Esophagus muscularis mucosa (tissue), 4 donors: ENCODE data around the gene ODF4. TPM values are rescaled to one million over a fixed set of nuclear protein-coding genes. Genes with fewer than 3 reads are reported as not detected.

ENCODE experiments used
- DNase-seq: peaks from one replicate; pipeline ENCODE4 v3.0.0-alpha.2; 2017; ENCODE audit errors: extremely low spot score
- H3K27ac ChIP-seq, 4 donors: fragments of 200-600 bp; sonication (generic); replicated peaks in 1 of 4; 1 replicate in 3 of 4; 2 replicates in 1 of 4; pipeline ENCODE4 v1.5.1; 2016 to 2019; ENCODE audit warnings: mild to moderate bottlenecking in 1 of 4
- H3K27me3 ChIP-seq, 4 donors: fragments of 200-600 bp; sonication (generic); one replicate each; pipeline versions ENCODE4 v1.5.1 to v1.6.0; 2016 to 2019
- H3K36me3 ChIP-seq, 4 donors: fragments of 200-600 bp; sonication (generic); one replicate each; pipeline ENCODE4 v1.5.1; 2016 to 2019
- H3K4me1 ChIP-seq, 4 donors: fragments of 200-600 bp; sonication (generic); one replicate each; pipeline ENCODE4 v1.5.1; 2016 to 2019
- H3K4me3 ChIP-seq, 4 donors: fragments of 200-600 bp; sonication (generic); 1 replicate in 2 of 4; 2 replicates in 2 of 4; pipeline ENCODE4 v1.5.1; 2016 to 2019; ENCODE audit warnings: mild to moderate bottlenecking in 4 of 4, moderate library complexity in 1 of 4
- H3K9me3 ChIP-seq, 4 donors: fragments of 200-600 bp; sonication (generic); 1 replicate in 3 of 4; 2 replicates in 1 of 4; pipeline ENCODE4 v1.5.1; 2016 to 2019
- CTCF ChIP-seq, 3 experiments: fragments of 200-600 bp in 2 of 3; fragments of 450-650 bp in 1 of 3; sonication (generic) in 2 of 3; IDR thresholded peaks; one replicate each; pipeline ENCODE4 v1.5.1; 2017 to 2019; ENCODE audit warnings: antibody characterized with exemption in 3 of 3, mild to moderate bottlenecking in 2 of 3, moderate library complexity in 1 of 3
- EP300 ChIP-seq: sonication (generic); formaldehyde crosslinking; IDR thresholded peaks from one replicate; pipeline ENCODE4 v1.6.1; 2017; ENCODE audit warnings: antibody characterized with exemption
- POLR2A ChIP-seq: fragments of 450-650 bp; IDR thresholded peaks from one replicate; pipeline ENCODE4 v1.6.1; 2017; ENCODE audit warnings: antibody characterized with exemption, moderate library complexity, mild to moderate bottlenecking, low read depth
- POLR2AphosphoS5 ChIP-seq, 2 donors: sonication (generic); formaldehyde crosslinking; IDR thresholded peaks; one replicate each; pipeline ENCODE4 v1.6.1; 2017; ENCODE audit warnings: antibody characterized with exemption in 2 of 2
- WGBS: methylation state at CpG from one replicate; pipeline ENCODE4 v1.1.5; 2018; 5-methylcytosine and 5-hydroxymethylcytosine counted together
- intact Hi-C: fragments of 100-400 bp; cut with DNase I; formaldehyde crosslinking; loops from one replicate; pipeline ENCODE4 v1.15.1; 2023
- total RNA-seq, 4 donors: library from RNA; depleted of rRNA; stranded (reverse); fragments of >200 nt; gene quantifications; one replicate each; pipeline versions ENCODE4 v1.1.0 to v1.2.1, GENCODE V29; 2016

The ODF4 gene
- total RNA-seq, 4 donors from 2014 or later = not detected

GRCh38 chr17:8382052-8382879 is 42.6 kb downstream of the ODF4 start:
- Histone ChIP-seq H3K4me3 (peak overlapping the region; percentile 72 to 84 (median 76)), H3K9me3 (no peaks in the 10 kb centered on the region), H3K27ac (peak overlapping the region; percentile 88 to 96 (median 90)), H3K4me1 (peaks cover 34 to 51% (median 45%) of the 10 kb centered on the region in 4 donors), H3K36me3 (peaks cover 40 to 49% (median 45%) of the 10 kb centered on the region in 4 donors), H3K27me3 (no peaks in the 10 kb centered on the region)
- TF ChIP-seq CTCF (IDR thresholded peaks at IDR 0.05) (no peak), POLR2A (no peak), EP300 (no peak), POLR2AphosphoS5 (IDR thresholded peaks at IDR 0.05) (no peak)
- DNase-seq = no peak
- 24% methylated on average over 27 of the region's 27 CpGs for WGBS
- intact Hi-C loops = loop anchor here (10.0 kb wide), 1 partner anchor 157 kb away; no protein-coding TSS in a partner anchor

GRCh38 chr17:8382880-8383142 is 43.2 kb downstream of the ODF4 start:
- peaks cover 34 to 44% (median 39%) of the 10 kb centered on the region in 4 donors for H3K36me3 ChIP-seq
- H3K27me3 ChIP-seq = no peaks in the 10 kb centered on the region
- intact Hi-C loops = loop anchor here (10.0 kb wide), 1 partner anchor 158 kb away; no protein-coding TSS in a partner anchor
- 2% methylated on average over 7 of the region's 15 CpGs for WGBS
- no peak for DNase-seq
- TF ChIP-seq POLR2AphosphoS5 (IDR thresholded peaks at IDR 0.05) (no peak), CTCF (IDR thresholded peaks at IDR 0.05) (no peak), POLR2A (peak; percentile 85)
- peak overlapping the region; percentile 72 to 84 (median 76) for H3K4me3 ChIP-seq
- peak overlapping the region; percentile 88 to 96 (median 90) for H3K27ac ChIP-seq
- no peaks in the 10 kb centered on the region for H3K9me3 ChIP-seq
- H3K4me1 ChIP-seq = peaks cover 34 to 51% (median 44%) of the 10 kb centered on the region in 4 donors

- no peaks in the 10 kb centered on the region for H3K27me3 ChIP-seq
Measured at GRCh38 chr17:8383143-8383822, 43.6 kb downstream of the ODF4 start, which contains the start of gene RPL26. Gene RPL26, minus strand, starts transcription at chr17:8383193. Its CDS starts 883 bp downstream, at chr17:8382310.

More at GRCh38 chr17:8383143-8383822, 43.6 kb downstream of the ODF4 start, which contains the start of gene RPL26:
- intact Hi-C loops = loop anchor here (10.0 kb wide), 1 partner anchor 158 kb away; no protein-coding TSS in a partner anchor
- H3K4me1 ChIP-seq = peaks cover 34 to 51% (median 44%) of the 10 kb centered on the region in 4 donors
- peak within 1 kb of the TSS; percentile 72 to 84 (median 76) for H3K4me3 ChIP-seq
- 1% methylated on average over 33 of the region's 55 CpGs for WGBS
- no peak for TF ChIP-seq EP300
- peak; percentile 96 to 99 (median 99) for TF ChIP-seq CTCF (IDR thresholded peaks at IDR 0.05)
- peak; percentile 93 to 97 for TF ChIP-seq POLR2AphosphoS5 (IDR thresholded peaks at IDR 0.05)
- TF ChIP-seq POLR2A = no peak
- H3K27ac ChIP-seq = peak within 1 kb of the TSS; percentile 88 to 96 (median 90)
- peak; percentile 99 for DNase-seq
- H3K9me3 ChIP-seq = no peaks in the 10 kb centered on the region
- peaks cover 32 to 39% (median 35%) of the 10 kb centered on the region in 4 donors for H3K36me3 ChIP-seq
